HG03469 (cell line): ENCODE results near the gene ISM1.

Experiments used
- ATAC-seq: cut with Tn5 transposase; IDR thresholded peaks from one replicate; pipeline ENCODE4 v1.9.1; 2021; ENCODE audit warnings: mild to moderate bottlenecking, moderate library complexity, moderate number of reproducible peaks; ENCODE audit not compliant: unreplicated experiment

Gene ISM1

GRCh38 chr20:13302647-13303450 is 81.8 kb downstream of the ISM1 start:
- ATAC-seq = peak; percentile 62

- ATAC-seq = no peak
Measured at GRCh38 chr20:13305284-13305683, 84.2 kb downstream of the ISM1 start.

GRCh38 chr20:13307562-13308163 is 86.6 kb downstream of the ISM1 start:
- no peak for ATAC-seq

- no peak for ATAC-seq
Measured at GRCh38 chr20:13312300-13312699, 91.2 kb downstream of the ISM1 start.

- no peak for ATAC-seq
Measured at GRCh38 chr20:13313201-13313600, 92.1 kb downstream of the ISM1 start.

GRCh38 chr20:13317439-13317838 is 96.4 kb downstream of the ISM1 start:
- no peak for ATAC-seq

GRCh38 chr20:13318871-13319521 is 97.9 kb downstream of the ISM1 start:
- ATAC-seq = no peak

GRCh38 chr20:13320702-13321101 is 99.6 kb downstream of the ISM1 start:
- no peak for ATAC-seq

GRCh38 chr20:13321416-13321815 is 100.3 kb downstream of the ISM1 start:
- ATAC-seq = no peak

GRCh38 chr20:13322198-13322597 is 101.1 kb downstream of the ISM1 start:
- ATAC-seq = no peak

- no peak for ATAC-seq
Measured at GRCh38 chr20:13322621-13323020, 101.5 kb downstream of the ISM1 start.

- no peak for ATAC-seq
Measured at GRCh38 chr20:13325033-13325432, 104.0 kb downstream of the ISM1 start.

- no peak for ATAC-seq
Measured at GRCh38 chr20:13325796-13326340, 104.8 kb downstream of the ISM1 start.

GRCh38 chr20:13331536-13331935 is 110.5 kb downstream of the ISM1 start:
- no peak for ATAC-seq

- ATAC-seq = no peak
Measured at GRCh38 chr20:13333036-13333435, 112.0 kb downstream of the ISM1 start.

GRCh38 chr20:13333793-13334192 is 112.7 kb downstream of the ISM1 start:
- ATAC-seq = no peak

- ATAC-seq = peak; percentile 64
Measured at GRCh38 chr20:13336308-13337089, 115.4 kb downstream of the ISM1 start.

- ATAC-seq = no peak
Measured at GRCh38 chr20:13337090-13337784, 116.2 kb downstream of the ISM1 start.

- ATAC-seq = no peak
Measured at GRCh38 chr20:13338097-13338661, 117.1 kb downstream of the ISM1 start.

- ATAC-seq = no peak
Measured at GRCh38 chr20:13338999-13339411, 117.9 kb downstream of the ISM1 start.
